ENCODE results near the gene SFTA2. TPM values are rescaled to one million over a fixed set of nuclear protein-coding genes. Genes with fewer than 3 reads are reported as not detected.

Gene SFTA2
- total and polyA plus RNA-seq, 2 of the 8 experiments (the other 6 are each of a cell fraction or from before 2014, with no cell fraction given): not detected

GRCh38 chr6:30955367-30956042 lies 23.5 kb upstream of the SFTA2 start (continued):
- TF ChIP-seq EGR1 (IDR thresholded peaks at IDR 0.05; ENCODE audit: borderline replicate concordance, low read depth, low read length) (peak; percentile 80; the same call in 1 of the 2 replicates), SIX5 (IDR thresholded peaks at IDR 0.05; ENCODE audit: low read depth, low read length) (no peak), JUND (IDR thresholded peaks at IDR 0.05; ENCODE audit: low read length) (no peak), KDM4A (IDR thresholded peaks at IDR 0.05; ENCODE audit: low read depth, low read length, severe bottlenecking) (peak; percentile 69), TAF7 (optimal IDR thresholded peaks at IDR 0.05; ENCODE audit: borderline replicate concordance, low read depth, low read length) (peak; percentile 81), CHD1 (IDR thresholded peaks at IDR 0.05; ENCODE audit: low read depth, low read length) (no peak), CTBP2 (IDR thresholded peaks at IDR 0.05; ENCODE audit: borderline replicate concordance, insufficient read depth, insufficient read length, low read length) (no peak), KDM5A (IDR thresholded peaks at IDR 0.05; ENCODE audit: low read length) (no peak), EZH2 (IDR thresholded peaks at IDR 0.05; ENCODE audit: low read depth, low read length, severe bottlenecking) (no peak), ATF2 (IDR thresholded peaks at IDR 0.05; ENCODE audit: low read length) (no peak), SP2 (IDR thresholded peaks at IDR 0.05; ENCODE audit: low read length) (no peak), SRF (IDR thresholded peaks at IDR 0.05; ENCODE audit: low read depth, low read length) (no peak), HDAC2 (IDR thresholded peaks at IDR 0.05; ENCODE audit: borderline replicate concordance in 1 of 2, low read depth in 2 of 2, low read length in 2 of 2) (no peak), CREB1 (IDR thresholded peaks at IDR 0.05) (no peak), POLR2A (IDR thresholded peaks at IDR 0.05; ENCODE audit: control extremely low read depth in 1 of 2, low read depth in 2 of 2, low read length in 2 of 2) (peak in 1 of 2 experiments; percentile 43; a peak in 1 of 3 replicates), EP300 (IDR thresholded peaks at IDR 0.05; ENCODE audit: borderline replicate concordance in 1 of 2, low read depth in 2 of 2, low read length in 2 of 2) (no peak), RFX5 (IDR thresholded peaks at IDR 0.05; ENCODE audit: borderline replicate concordance, low read depth, low read length) (no peak)
